Measurements from ENCODE around the gene CORO6. TPM values are rescaled to one million over a fixed set of nuclear protein-coding genes. Genes with fewer than 3 reads are reported as not detected.
A peak's percentile ranks its signal among the peaks of the same experiment; 100 is the strongest.

Gene CORO6
- total and polyA plus RNA-seq, 12 donors = 53.2 to 262 (median 90.9) TPM

GRCh38 chr17:29627951-29628350 lies 5.2 kb upstream of the CORO6 start:
- Histone ChIP-seq H3K27me3 (no peaks in the 10 kb centered on the region), H3K27ac (peak overlapping the region in 6 of 10 donors; percentile 6 to 46 (median 22)), H3K4me3 (no peak overlapping the region), H3K36me3 (peaks cover 0 to 55% (median 20%) of the 10 kb centered on the region in 9 donors), H3K9me3 (no peaks in the 10 kb centered on the region), H3K4me1 (peaks cover 0 to 48% (median 13%) of the 10 kb centered on the region in 9 donors)
- ATAC-seq (no peak), DNase-seq (no peak)
- 88 to 100% methylated on average over 1 of the region's 1 CpG for WGBS, 2 donors
- no peak for TF ChIP-seq CTCF (IDR thresholded peaks at IDR 0.05)
- intact Hi-C loops (cut with DNase I) = loop anchor here in 3 of 10 donors (5.0 to 10.0 kb wide), 3 partner anchors 53 to 307 kb away; partner anchors contain the start of gene SSH2 (in 2 of the 3)

DNA sequence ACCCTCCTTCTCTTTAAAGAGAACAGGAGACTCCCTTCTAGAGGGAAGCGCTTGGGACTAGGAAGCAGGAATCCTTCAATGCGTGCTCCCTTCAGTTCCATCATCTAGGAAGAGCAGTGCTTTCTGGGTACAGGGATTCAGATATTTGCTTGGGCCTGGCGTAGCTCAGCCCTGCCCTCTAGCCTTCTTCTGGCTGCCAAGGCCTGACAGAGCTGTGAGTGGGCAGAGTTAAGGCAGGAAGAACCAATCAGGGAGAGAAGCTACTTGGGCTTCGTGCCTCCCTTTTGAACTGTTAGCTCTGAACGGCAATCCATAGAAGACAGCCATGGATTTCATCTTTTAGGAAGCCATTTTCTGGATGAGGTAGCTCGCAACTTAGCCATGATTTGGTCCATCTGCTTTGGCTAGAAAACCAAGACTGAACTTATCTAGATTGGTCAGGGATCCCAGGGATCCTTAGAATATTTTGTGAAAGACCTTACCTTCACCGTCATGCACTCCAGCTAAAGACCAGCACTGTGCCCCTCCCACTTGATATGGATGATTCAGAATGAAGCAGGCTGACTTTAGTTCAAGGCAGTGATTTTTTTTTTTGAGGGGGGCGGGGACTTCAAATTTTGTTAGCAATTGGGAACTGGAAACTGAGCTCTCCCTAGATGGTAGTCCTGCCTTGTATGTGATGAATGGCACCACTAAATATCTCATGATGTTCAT lies 2.5 kb upstream of the CORO6 start:
- 59 to 69% methylated on average over 8 of the region's 8 CpGs for WGBS, 2 donors
- Histone ChIP-seq H3K27me3 (peaks cover 0 to 7% (median 0%) of the 10 kb centered on the region in 7 donors), H3K4me3 (no peak overlapping the region), H3K36me3 (peaks cover 0 to 27% (median 0%) of the 10 kb centered on the region in 9 donors), H3K4me1 (peaks cover 5 to 74% (median 29%) of the 10 kb centered on the region in 9 donors), H3K9me3 (no peaks in the 10 kb centered on the region), H3K27ac (peak overlapping the region in 9 of 10 donors; percentile 9 to 75 (median 34))
- DNase-seq = no peak
- intact Hi-C loops (cut with DNase I) = loop anchor here in 3 of 10 donors (5.0 to 10.0 kb wide), 3 partner anchors 50 to 310 kb away; partner anchors contain the start of gene SSH2 (in 2 of the 3)
- ATAC-seq = peak; percentile 18 to 65 (median 48)
- TF ChIP-seq CTCF (IDR thresholded peaks at IDR 0.05) = peak in 3 of 9 donors; percentile 30 to 34 (median 33)

DNA sequence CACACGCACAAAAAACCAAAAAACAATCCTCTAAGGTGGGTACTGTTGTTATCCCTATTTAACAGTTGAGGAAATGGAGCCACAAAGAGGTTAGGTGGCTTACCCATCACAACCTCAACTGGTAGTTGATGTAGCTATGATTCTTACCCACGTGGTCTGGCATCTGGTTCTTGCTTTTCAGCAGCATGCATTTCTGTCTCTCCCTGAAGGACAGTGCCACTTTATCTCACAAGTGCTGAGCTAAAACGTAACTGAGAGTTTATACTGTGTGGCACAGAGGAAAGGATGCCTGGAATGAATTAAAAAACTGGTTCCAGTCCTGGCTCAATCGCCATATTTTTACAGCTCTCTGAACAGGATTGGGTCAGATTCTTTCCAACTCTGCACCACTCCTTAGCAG lies 1.9 kb upstream of the CORO6 start:
- DNase-seq = no peak
- no peak for ATAC-seq
- Histone ChIP-seq H3K27me3 (peaks cover 0 to 7% (median 0%) of the 10 kb centered on the region in 7 donors), H3K4me3 (no peak overlapping the region), H3K27ac (peak overlapping the region in 9 of 10 donors; percentile 9 to 75 (median 34)), H3K4me1 (peaks cover 5 to 80% (median 35%) of the 10 kb centered on the region in 9 donors), H3K9me3 (no peaks in the 10 kb centered on the region), H3K36me3 (peaks cover 0 to 21% (median 0%) of the 10 kb centered on the region in 9 donors)
- intact Hi-C loops (cut with DNase I) = loop anchor here in 2 of 10 donors (10.0 kb wide), 2 partner anchors 50 to 310 kb away; partner anchors contain the start of gene SSH2 (in 1 of the 2)
- WGBS, 2 donors = 56 to 64% methylated on average over 4 of the region's 4 CpGs
- TF ChIP-seq CTCF (IDR thresholded peaks at IDR 0.05) = no peak

DNA sequence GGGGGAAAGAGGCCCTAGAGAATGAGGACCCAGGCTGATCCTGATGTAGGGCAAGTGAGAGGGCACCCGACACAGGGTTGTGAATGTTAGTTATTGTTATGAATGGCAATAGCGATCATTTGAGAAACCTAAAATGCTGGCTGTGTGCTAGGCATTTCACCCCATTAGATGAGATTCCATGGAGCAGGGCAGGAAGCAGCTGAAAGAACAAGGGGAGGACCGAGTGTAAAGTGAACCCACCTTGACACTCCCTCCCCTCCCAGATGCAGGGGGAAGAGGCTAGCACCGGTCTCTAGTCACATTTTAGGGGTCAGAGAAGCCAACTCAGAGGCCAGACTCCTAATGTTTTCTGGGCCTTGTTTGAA lies 553 bp upstream of the CORO6 start:
- no peak for DNase-seq
- Histone ChIP-seq H3K27me3 (peaks cover 0 to 17% (median 0%) of the 10 kb centered on the region in 7 donors), H3K4me3 (peak overlapping the region; percentile 55 to 92 (median 79)), H3K4me1 (peaks cover 2 to 84% (median 40%) of the 10 kb centered on the region in 9 donors), H3K27ac (peak overlapping the region in 8 of 10 donors; percentile 78 to 95 (median 90)), H3K9me3 (no peaks in the 10 kb centered on the region), H3K36me3 (peaks cover 0 to 10% (median 0%) of the 10 kb centered on the region in 9 donors)
- 41 to 47% methylated on average over 4 of the region's 4 CpGs for WGBS, 2 donors
- intact Hi-C loops (cut with DNase I) = loop anchor here in 2 of 10 donors (10.0 kb wide), 2 partner anchors 48 to 312 kb away; partner anchors contain the start of gene SSH2 (in 1 of the 2)
- ATAC-seq = no peak
- TF ChIP-seq CTCF (IDR thresholded peaks at IDR 0.05) = no peak
